ENCODE data around the gene TOP1. TPM values are rescaled to one million over a fixed set of nuclear protein-coding genes. Genes with fewer than 3 reads are reported as not detected.
"Not testable (repeated sequence)": the region's sequence is repeated elsewhere in the genome, so short reads cannot be mapped to it uniquely, and the experiment has no call there.

The TOP1 gene
- total RNA-seq, 1 experiment from 2014 or later: 81.8 TPM

GRCh38 chr20:41111578-41111951, 82.9 kb downstream of the TOP1 start (continued):
- TF ChIP-seq AR (CRISPR knock-in tag; IDR thresholded peaks at IDR 0.05) (no peak), IRF1 (CRISPR knock-in tag; IDR thresholded peaks at IDR 0.05) (no peak), ZNF138 (CRISPR knock-in tag; conservative IDR thresholded peaks at IDR 0.05) (no peak), SMAD3 (CRISPR knock-in tag; IDR thresholded peaks at IDR 0.05; ENCODE audit: borderline replicate concordance) (no peak), FOXK1 (CRISPR knock-in tag; IDR thresholded peaks at IDR 0.05) (no peak), ZNF425 (CRISPR knock-in tag; conservative IDR thresholded peaks at IDR 0.05) (no peak), ZNF423 (CRISPR knock-in tag; IDR thresholded peaks at IDR 0.05) (no peak), JAZF1 (CRISPR knock-in tag; IDR thresholded peaks at IDR 0.05) (no peak), E2F1 (CRISPR knock-in tag; IDR thresholded peaks at IDR 0.05) (no peak)

GRCh38 chr20:41116282-41116956, 87.8 kb downstream of the TOP1 start:
- DNase-seq (ENCODE audit: low spot score): no peak
- ChIA-PET POLR2A (no interaction called here), CTCF (interaction anchor here (0.7 to 1.5 kb wide), 2 partner anchors 19 to 1243 kb away, joined by 3 to 4 read pairs; no protein-coding TSS in a partner anchor)
- H3K4me3 Mint-ChIP-seq: no peak overlapping the region
- H3K27ac Mint-ChIP-seq: no peak overlapping the region
- TF ChIP-seq E2F5 (CRISPR knock-in tag; IDR thresholded peaks at IDR 0.05) (no peak), ESRRA (CRISPR knock-in tag; IDR thresholded peaks at IDR 0.05; ENCODE audit: borderline replicate concordance) (no peak), MXD4 (CRISPR knock-in tag; IDR thresholded peaks at IDR 0.05; ENCODE audit: borderline replicate concordance) (no peak), ZNF232 (CRISPR knock-in tag; IDR thresholded peaks at IDR 0.05) (no peak), NR1H2 (CRISPR knock-in tag; IDR thresholded peaks at IDR 0.05) (no peak), NFE2L1 (CRISPR knock-in tag; IDR thresholded peaks at IDR 0.05) (no peak), ZNF416 (CRISPR knock-in tag; IDR thresholded peaks at IDR 0.05) (no peak), NFATC4 (CRISPR knock-in tag; IDR thresholded peaks at IDR 0.05) (no peak), ZNF138 (CRISPR knock-in tag; conservative IDR thresholded peaks at IDR 0.05) (no peak)
- H3K9me3 Mint-ChIP-seq: no peaks in the 10 kb centered on the region
- H3K27me3 Mint-ChIP-seq (ENCODE audit: low read depth): no peaks in the 10 kb centered on the region
- peaks cover 80% of the 10 kb centered on the region for H3K36me3 Mint-ChIP-seq
- H3K4me1 Mint-ChIP-seq: no peaks in the 10 kb centered on the region
- ATAC-seq: no peak

- H3K27me3 Mint-ChIP-seq (ENCODE audit: low read depth); H3K4me3 Mint-ChIP-seq; DNase-seq (ENCODE audit: low spot score); H3K27ac Mint-ChIP-seq; ATAC-seq; POLR2A ChIA-PET; H3K9me3 Mint-ChIP-seq; H3K4me1 Mint-ChIP-seq: not testable (repeated sequence)
- CTCF ChIA-PET: interaction anchor here (1.2 to 3.1 kb wide), 2 partner anchors 9 to 17 kb away, joined by 3 to 11 read pairs; no protein-coding TSS in a partner anchor
- H3K36me3 Mint-ChIP-seq: peaks cover 81% of the 10 kb centered on the region
Measured at GRCh38 chr20:41118159-41118558, 89.5 kb downstream of the TOP1 start.

Measured in WTC11 (cell line).